Tibial artery (tissue), 4 donors: ENCODE measurements around the gene MYO5A.

ENCODE experiments used
- DNase-seq, 2 donors: peaks; one replicate each; pipeline ENCODE4 v3.0.0-alpha.2; 2019
- H3K27ac ChIP-seq, 2 donors: fragments of 200-600 bp; sonication (generic) in 1 of 2; 1 replicate in 1 of 2; 2 replicates in 1 of 2; pipeline ENCODE4 v1.5.1; 2018 to 2019; ENCODE audit warnings: mild to moderate bottlenecking in 1 of 2
- H3K27me3 ChIP-seq, 2 donors: fragments of 200-600 bp; sonication (generic) in 1 of 2; one replicate each; pipeline versions ENCODE4 v1.5.1 to v1.6.0; 2016 to 2019
- H3K36me3 ChIP-seq, 3 donors: fragments of 200-600 bp; sonication (generic) in 2 of 3; one replicate each; pipeline ENCODE4 v1.5.1; 2016 to 2019; ENCODE audit warnings: mild to moderate bottlenecking in 2 of 3
- H3K4me1 ChIP-seq, 4 donors: fragments of 200-600 bp; sonication (generic) in 2 of 4; 1 replicate in 3 of 4; 2 replicates in 1 of 4; pipeline ENCODE4 v1.5.1; 2016 to 2019
- H3K4me3 ChIP-seq, 2 donors: fragments of 200-600 bp; sonication (generic) in 1 of 2; 1 replicate in 1 of 2; 2 replicates in 1 of 2; pipeline ENCODE4 v1.5.1; 2018 to 2019; ENCODE audit warnings: mild to moderate bottlenecking in 2 of 2
- H3K9me3 ChIP-seq, 3 donors: fragments of 200-600 bp; sonication (generic) in 1 of 3; one replicate each; pipeline ENCODE4 v1.5.1; 2016 to 2019
- CTCF ChIP-seq, 2 experiments: fragments of 200-600 bp in 1 of 2; fragments of 450-650 bp in 1 of 2; IDR thresholded peaks; one replicate each; pipeline ENCODE4 v1.5.1; 2017 to 2019; ENCODE audit warnings: antibody characterized with exemption in 2 of 2, mild to moderate bottlenecking in 1 of 2, moderate library complexity in 1 of 2
- intact Hi-C: fragments of 100-400 bp; cut with DNase I; formaldehyde crosslinking; loops from one replicate; pipeline ENCODE4 v1.15.0; 2023; ENCODE audit warnings: low total_unique reads

Gene MYO5A

GRCh38 chr15:52523647-52524046 is 5.0 kb downstream of the MYO5A start:
- TF ChIP-seq CTCF (IDR thresholded peaks at IDR 0.05), result no peak
- H3K4me1 ChIP-seq, result peaks cover 0 to 13% (median 6%) of the 10 kb centered on the region in 4 donors
- no peak overlapping the region for H3K4me3 ChIP-seq
- H3K27me3 ChIP-seq, result no peaks in the 10 kb centered on the region
- DNase-seq, result no peak
- peak overlapping the region in 1 of 2 donors; percentile 20 for H3K27ac ChIP-seq
- H3K36me3 ChIP-seq, result no peaks in the 10 kb centered on the region
- intact Hi-C loops, result no loop called here
- no peaks in the 10 kb centered on the region for H3K9me3 ChIP-seq

- H3K36me3 ChIP-seq, result no peaks in the 10 kb centered on the region
- H3K27me3 ChIP-seq, result no peaks in the 10 kb centered on the region
- intact Hi-C loops, result no loop called here
- peak overlapping the region in 1 of 2 donors; percentile 20 for H3K27ac ChIP-seq
- peaks cover 0 to 13% (median 6%) of the 10 kb centered on the region in 4 donors for H3K4me1 ChIP-seq
- DNase-seq, result no peak
- H3K4me3 ChIP-seq, result no peak overlapping the region
- no peaks in the 10 kb centered on the region for H3K9me3 ChIP-seq
- TF ChIP-seq CTCF (IDR thresholded peaks at IDR 0.05), result no peak
These were observed 5.5 kb downstream of the MYO5A start for GRCh38 chr15:52523192-52523591.

GRCh38 chr15:52521682-52522081 is 7.0 kb downstream of the MYO5A start:
- no peak for DNase-seq
- intact Hi-C loops, result no loop called here
- Histone ChIP-seq H3K36me3 (no peaks in the 10 kb centered on the region), H3K27ac (no peak overlapping the region), H3K9me3 (no peaks in the 10 kb centered on the region), H3K27me3 (no peaks in the 10 kb centered on the region), H3K4me3 (no peak overlapping the region), H3K4me1 (peaks cover 0 to 6% (median 0%) of the 10 kb centered on the region in 4 donors)
- TF ChIP-seq CTCF (IDR thresholded peaks at IDR 0.05), result no peak

- H3K36me3 ChIP-seq, result no peaks in the 10 kb centered on the region
- H3K27me3 ChIP-seq, result no peaks in the 10 kb centered on the region
These were observed 8.3 kb downstream of the MYO5A start for GRCh38 chr15:52520421-52520820.

GRCh38 chr15:52518487-52519371 is 10.0 kb downstream of the MYO5A start:
- no peak for DNase-seq
- H3K4me1 ChIP-seq, result peaks cover 0 to 6% (median 0%) of the 10 kb centered on the region in 4 donors
- no peaks in the 10 kb centered on the region for H3K27me3 ChIP-seq
- TF ChIP-seq CTCF (IDR thresholded peaks at IDR 0.05), result no peak
- no peak overlapping the region for H3K4me3 ChIP-seq
- H3K9me3 ChIP-seq, result no peaks in the 10 kb centered on the region
- no peaks in the 10 kb centered on the region for H3K36me3 ChIP-seq
- H3K27ac ChIP-seq, result no peak overlapping the region
- intact Hi-C loops, result no loop called here

More at GRCh38 chr15:52520421-52520820, 8.3 kb downstream of the MYO5A start:
- no peak for DNase-seq
- Histone ChIP-seq H3K9me3 (no peaks in the 10 kb centered on the region), H3K27ac (no peak overlapping the region), H3K4me3 (no peak overlapping the region), H3K4me1 (peaks cover 0 to 6% (median 0%) of the 10 kb centered on the region in 4 donors)
- no peak for TF ChIP-seq CTCF (IDR thresholded peaks at IDR 0.05)
- intact Hi-C loops, result no loop called here
